HAP-1 (cell line): ENCODE measurements around the gene STK10.
"Not testable (repeated sequence)": the region's sequence is repeated elsewhere in the genome, so short reads cannot be mapped to it uniquely, and the experiment has no call there.

Experiments used
- DNase-seq, 2 experiments: peaks; one replicate each; pipeline ENCODE4 v3.0.0-alpha.2; 2016 to 2020; ENCODE audit warnings: low spot score in 2 of 2
- H3K27me3 ChIP-seq: fragments of 250-450 bp; sonication (Bioruptor Pico); 2 replicates; pipeline ENCODE4 v1.5.1; 2020; ENCODE audit warnings: low read depth, mild to moderate bottlenecking, moderate library complexity
- H3K36me3 ChIP-seq: fragments of 250-450 bp; sonication (Bioruptor Pico); replicated peaks from 2 replicates; pipeline ENCODE4 v1.5.1; 2020; ENCODE audit warnings: mild to moderate bottlenecking
- H3K4me1 ChIP-seq: fragments of 250-450 bp; sonication (Bioruptor Pico); 2 replicates; pipeline ENCODE4 v1.5.1; 2020; ENCODE audit warnings: mild to moderate bottlenecking
- H3K4me3 ChIP-seq: fragments of 250-450 bp; sonication (Bioruptor Pico); 2 replicates; pipeline ENCODE4 v1.5.1; 2020; ENCODE audit warnings: mild to moderate bottlenecking, moderate library complexity
- H3K9me3 ChIP-seq: fragments of 250-450 bp; sonication (Bioruptor Pico); 2 replicates; pipeline ENCODE4 v1.5.1; 2020; ENCODE audit warnings: mild to moderate bottlenecking, moderate library complexity
- in situ Hi-C: fragments of 300-500 bp; cut with MboI; formaldehyde crosslinking; loops from 3 replicates; pipeline ENCODE4 v1.14.3; 2020; ENCODE audit warnings: low sequenced_read_pairs, inconsistent platforms, mixed read lengths

STK10 gene

DNA sequence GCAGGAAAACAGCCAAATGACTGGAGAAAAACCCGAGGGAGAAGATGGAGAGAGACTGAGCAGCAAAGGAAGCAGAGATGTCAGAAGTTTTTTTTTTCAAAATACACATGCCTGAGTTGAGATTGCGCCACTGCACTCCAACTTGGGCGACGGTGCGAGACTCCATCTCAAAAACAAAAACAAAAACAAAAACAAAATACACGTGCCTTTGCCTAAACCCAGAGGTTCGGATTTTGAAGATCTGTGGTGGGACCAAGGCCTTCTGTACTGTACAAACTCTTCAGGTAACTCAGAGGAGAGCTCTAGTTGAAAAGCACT lies 142.8 kb downstream of the STK10 start:
- Histone ChIP-seq H3K36me3 (no peaks in the 10 kb centered on the region), H3K4me3 (no peak overlapping the region), H3K4me1 (no peaks in the 10 kb centered on the region; the same call in 1 of the 2 replicates), H3K27me3 (no peaks in the 10 kb centered on the region), H3K9me3 (no peaks in the 10 kb centered on the region)
- in situ Hi-C loops, result no loop called here
- DNase-seq, result no peak

DNA sequence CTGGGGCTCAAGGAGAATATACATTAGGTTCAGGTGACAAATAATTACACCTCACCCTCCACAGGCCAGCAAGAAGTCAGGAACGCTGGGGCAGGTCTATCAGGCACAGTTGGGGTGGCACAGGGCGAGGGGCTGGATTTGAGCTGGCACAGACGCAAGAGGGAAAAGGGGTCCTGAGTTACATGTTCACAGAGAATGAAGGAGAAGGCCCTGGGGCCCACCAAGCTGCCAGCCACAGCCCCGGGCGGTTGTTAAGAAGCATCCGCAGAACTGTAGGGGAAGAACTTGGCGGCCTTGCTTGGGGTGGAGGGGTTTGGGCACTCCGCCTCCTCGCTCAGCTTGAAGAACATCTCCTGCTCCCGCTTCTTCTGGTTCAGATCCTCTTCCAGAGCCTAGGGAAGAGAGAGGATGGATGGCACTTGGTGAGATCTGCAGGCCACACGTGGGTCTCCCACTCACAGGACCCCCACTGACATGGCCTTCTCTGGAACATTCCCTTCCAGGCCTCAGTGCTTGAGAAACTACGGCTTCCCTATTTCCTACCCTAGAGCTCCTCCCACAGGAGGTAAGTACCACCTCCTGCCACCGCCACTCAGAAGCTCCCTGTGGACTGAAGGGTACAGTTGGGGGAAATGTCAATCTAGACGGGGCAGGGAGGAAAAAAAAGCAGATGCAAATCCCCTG lies 143.3 kb downstream of the STK10 start:
- Histone ChIP-seq H3K4me3 (no peak overlapping the region), H3K36me3 (no peaks in the 10 kb centered on the region), H3K27me3 (no peaks in the 10 kb centered on the region), H3K9me3 (no peaks in the 10 kb centered on the region), H3K4me1 (peaks cover 2% of the 10 kb centered on the region)
- in situ Hi-C loops, result loop anchor here (5.0 kb wide), 2 partner anchors 132 to 627 kb away; partner anchors contain the start of gene FGF18
- no peak for DNase-seq

DNA sequence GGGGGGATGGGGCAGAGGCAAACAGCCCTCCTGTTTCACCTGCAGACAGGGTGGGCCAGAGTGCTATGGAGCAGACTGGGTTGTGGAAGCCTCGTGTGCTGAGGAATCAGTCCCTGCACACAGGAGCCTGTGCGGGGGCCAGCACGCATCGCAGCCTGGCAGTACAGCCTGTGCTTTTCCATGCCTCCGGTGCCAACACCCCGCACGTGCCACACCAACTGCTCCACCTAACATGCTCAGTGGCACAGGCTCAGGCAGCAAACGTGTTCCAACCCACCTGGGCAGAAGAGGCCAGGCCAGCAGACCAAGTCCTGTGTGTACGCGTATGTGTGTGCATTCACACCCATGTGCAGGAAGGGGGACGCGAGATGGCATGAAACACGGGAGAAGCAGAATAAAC lies 144.2 kb downstream of the STK10 start:
- Histone ChIP-seq H3K4me1 (peaks cover 2% of the 10 kb centered on the region), H3K9me3 (no peaks in the 10 kb centered on the region), H3K27me3 (no peaks in the 10 kb centered on the region), H3K36me3 (no peaks in the 10 kb centered on the region), H3K4me3 (no peak overlapping the region)
- in situ Hi-C loops, result loop anchor here (5.0 kb wide), 2 partner anchors 132 to 627 kb away; partner anchors contain the start of gene FGF18
- DNase-seq, result no peak

DNA sequence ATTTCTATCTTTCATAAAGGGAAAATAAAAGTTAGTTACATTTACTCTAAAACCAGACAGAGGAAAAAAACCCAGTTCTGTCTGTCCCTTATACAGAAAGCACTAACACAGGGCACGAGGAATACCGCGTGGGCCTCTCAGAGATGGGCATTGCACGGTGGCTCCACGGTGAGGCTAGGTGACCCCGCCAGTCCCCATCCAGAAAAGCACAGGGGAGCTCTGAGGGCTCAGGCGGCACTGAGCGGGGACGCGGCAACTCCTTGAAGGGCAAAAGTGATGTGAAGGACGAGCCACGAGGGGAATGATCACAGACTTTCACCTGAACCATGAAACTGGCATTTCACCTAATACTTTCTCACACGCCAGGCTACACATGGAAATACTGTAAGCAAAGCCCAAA lies 145.8 kb downstream of the STK10 start:
- H3K4me1 ChIP-seq, result peaks cover 2% of the 10 kb centered on the region; the same call in 1 of the 2 replicates
- H3K4me3 ChIP-seq, result no peak overlapping the region
- no peaks in the 10 kb centered on the region for H3K36me3 ChIP-seq
- in situ Hi-C loops, result loop anchor here (5.0 kb wide), 2 partner anchors 130 to 625 kb away; partner anchors contain the start of gene FGF18
- H3K27me3 ChIP-seq, result no peaks in the 10 kb centered on the region
- DNase-seq, result no peak
- H3K9me3 ChIP-seq, result no peaks in the 10 kb centered on the region

DNA sequence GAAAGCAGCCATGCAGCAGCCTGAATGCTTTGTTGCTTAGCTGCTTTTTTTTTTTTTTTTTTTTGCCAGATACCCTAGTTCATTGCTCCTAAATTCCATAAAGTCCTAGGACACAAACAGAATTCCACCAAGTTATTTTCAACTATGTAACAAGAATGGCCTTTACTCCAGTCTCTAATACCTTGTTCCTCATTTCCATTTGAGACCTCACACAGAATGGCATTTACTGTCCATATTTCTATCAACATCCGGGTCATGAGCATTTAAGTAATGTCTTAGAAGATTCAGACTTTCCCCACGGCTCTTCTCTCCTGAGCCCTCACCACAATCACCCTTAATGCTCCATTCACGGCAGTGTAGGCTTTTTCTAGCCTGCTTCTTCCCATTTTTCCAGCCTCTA lies 149.9 kb downstream of the STK10 start:
- Histone ChIP-seq H3K27me3 (no peaks in the 10 kb centered on the region), H3K4me1 (peaks cover 2% of the 10 kb centered on the region; the same call in 1 of the 2 replicates), H3K9me3 (no peaks in the 10 kb centered on the region), H3K4me3 (no peak overlapping the region), H3K36me3 (no peaks in the 10 kb centered on the region)
- in situ Hi-C loops, result no loop called here
- DNase-seq, result no peak

DNA sequence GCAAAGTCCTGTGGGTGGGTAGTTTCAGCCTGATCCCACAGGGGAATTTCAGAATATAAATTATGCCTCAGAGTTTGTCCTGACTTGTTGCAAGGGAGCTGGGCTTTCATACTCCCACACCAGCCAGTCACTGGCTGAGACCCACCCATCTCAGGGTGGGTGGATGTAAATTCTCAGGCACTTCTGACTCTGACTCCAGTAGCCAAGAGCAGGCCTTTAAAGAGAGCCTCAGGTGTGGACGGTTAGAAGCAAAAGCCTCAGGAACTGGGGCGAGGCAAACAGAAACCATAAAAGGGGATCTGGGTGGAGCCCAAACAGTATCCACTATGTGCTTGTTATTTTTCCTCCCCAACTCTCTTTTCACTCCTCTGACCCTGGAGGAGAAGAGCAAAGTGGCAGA lies 153.0 kb downstream of the STK10 start:
- in situ Hi-C loops, result no loop called here
- DNase-seq, result no peak
- Histone ChIP-seq H3K4me1 (peaks cover 2% of the 10 kb centered on the region; the same call in 1 of the 2 replicates), H3K9me3 (no peaks in the 10 kb centered on the region; the same call in 1 of the 2 replicates), H3K4me3 (no peak overlapping the region), H3K36me3 (no peaks in the 10 kb centered on the region), H3K27me3 (no peaks in the 10 kb centered on the region)

DNA sequence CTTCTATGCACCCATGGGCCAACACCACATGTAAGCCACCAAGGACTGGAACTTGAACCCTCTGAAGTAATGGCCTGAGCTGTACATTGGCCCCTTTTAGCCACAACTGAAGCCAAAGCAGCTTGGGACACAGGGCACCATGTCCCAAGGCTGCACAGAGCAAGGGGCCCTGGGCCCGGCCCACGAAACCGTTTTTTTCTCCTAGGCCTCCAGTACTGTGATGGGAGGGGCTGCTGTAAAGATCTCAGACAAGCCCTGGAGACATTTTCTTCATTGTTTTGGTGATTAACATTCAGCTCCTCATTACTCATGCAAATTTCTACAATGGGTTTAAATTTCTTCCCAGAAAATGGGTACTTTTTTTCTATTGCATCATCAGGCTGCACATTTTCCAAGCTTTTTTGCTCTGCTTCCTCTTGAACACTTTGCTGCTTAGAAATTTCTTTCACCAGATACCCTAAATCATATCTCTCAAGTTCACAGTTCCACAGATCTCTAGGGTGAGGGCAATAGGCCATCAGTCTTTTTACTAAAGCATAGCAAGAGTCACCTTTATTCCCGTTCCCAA lies 156.0 kb downstream of the STK10 start:
- Histone ChIP-seq H3K27me3 (no peaks in the 10 kb centered on the region), H3K4me1 (no peaks in the 10 kb centered on the region), H3K9me3 (no peaks in the 10 kb centered on the region; the same call in 1 of the 2 replicates), H3K36me3 (no peaks in the 10 kb centered on the region), H3K4me3 (no peak overlapping the region)
- no peak for DNase-seq
- in situ Hi-C loops, result no loop called here

DNA sequence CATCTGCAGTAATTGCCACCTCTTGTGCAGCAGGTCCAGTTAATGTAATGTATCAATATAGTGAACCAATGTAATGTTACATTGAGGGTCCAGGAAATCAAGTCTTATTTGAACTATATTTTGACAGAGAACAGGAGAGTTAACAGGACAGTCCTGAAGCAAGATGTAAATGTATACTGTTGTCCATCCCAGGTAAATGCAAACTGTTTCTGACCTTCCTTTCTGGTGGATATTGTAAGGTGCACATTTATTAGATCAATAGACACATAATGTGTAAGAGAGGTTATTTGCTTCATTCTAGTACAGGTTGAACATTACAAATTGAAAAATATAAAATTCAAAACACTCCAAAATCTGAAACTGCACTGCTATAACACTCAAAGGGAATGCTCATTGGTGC lies 158.1 kb downstream of the STK10 start:
- no peaks in the 10 kb centered on the region; the same call in 1 of the 2 replicates for H3K9me3 ChIP-seq
- no peaks in the 10 kb centered on the region for H3K36me3 ChIP-seq
- no peak overlapping the region for H3K4me3 ChIP-seq
- in situ Hi-C loops, result no loop called here
- no peaks in the 10 kb centered on the region for H3K4me1 ChIP-seq
- H3K27me3 ChIP-seq, result no peaks in the 10 kb centered on the region
- no peak for DNase-seq

DNA sequence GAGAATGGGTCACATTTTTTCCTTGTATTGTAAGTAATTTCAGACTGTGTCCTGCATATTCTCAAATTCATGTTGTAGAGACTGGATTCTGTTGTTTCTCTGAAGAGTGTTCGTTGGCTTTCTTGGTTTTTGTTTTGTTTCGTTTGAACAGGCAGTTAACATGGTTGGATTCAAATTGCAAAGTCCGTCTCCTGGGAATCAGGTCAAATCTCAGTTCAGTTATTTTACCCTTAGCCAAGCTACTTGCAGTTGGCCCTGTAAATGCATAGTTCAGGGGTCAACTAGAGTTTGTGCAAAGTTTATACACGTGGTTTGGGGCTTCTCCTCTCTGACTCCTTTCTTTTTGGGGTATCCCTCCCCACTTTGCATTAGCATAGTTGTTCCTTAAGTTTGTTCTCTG lies 159.9 kb downstream of the STK10 start:
- Histone ChIP-seq H3K27me3 (no peaks in the 10 kb centered on the region), H3K9me3 (no peaks in the 10 kb centered on the region; the same call in 1 of the 2 replicates), H3K4me1 (no peaks in the 10 kb centered on the region), H3K36me3 (no peaks in the 10 kb centered on the region), H3K4me3 (no peak overlapping the region)
- in situ Hi-C loops, result no loop called here
- no peak for DNase-seq

DNA sequence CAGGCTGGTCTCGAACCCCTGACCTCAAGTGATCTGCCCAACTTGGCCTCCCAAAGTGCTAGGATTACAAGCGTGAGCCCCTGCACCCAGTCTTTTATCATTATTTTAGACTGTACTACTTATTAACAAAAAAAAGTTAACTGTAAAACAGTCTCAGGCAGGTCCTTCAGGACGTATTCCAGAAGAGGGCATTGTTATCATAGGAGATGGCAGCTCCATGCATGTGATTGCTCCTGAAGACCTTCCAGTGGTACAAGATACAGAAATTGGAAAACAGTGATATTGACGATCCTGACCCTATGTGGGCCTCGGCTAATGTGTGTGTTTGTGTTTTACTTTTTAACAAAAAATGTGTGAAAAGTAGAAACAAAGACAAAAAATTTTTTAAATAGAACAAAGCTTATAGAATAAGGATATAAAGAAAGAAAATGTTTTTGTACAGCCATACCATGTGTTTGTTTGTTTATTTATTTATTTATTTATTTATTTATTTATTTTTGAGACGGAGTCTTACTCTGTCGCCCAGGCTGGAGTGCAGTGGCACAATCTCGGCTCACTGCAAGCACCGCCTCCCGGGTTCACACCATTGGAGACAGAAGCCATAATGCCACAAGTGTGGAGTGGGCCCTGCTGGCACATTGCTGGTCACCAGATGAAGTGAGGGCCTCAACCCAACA lies 167.8 kb downstream of the STK10 start:
- H3K4me1 ChIP-seq, in situ Hi-C loops, H3K4me3 ChIP-seq, H3K36me3 ChIP-seq, DNase-seq, H3K27me3 ChIP-seq, H3K9me3 ChIP-seq: not testable (repeated sequence)

DNA sequence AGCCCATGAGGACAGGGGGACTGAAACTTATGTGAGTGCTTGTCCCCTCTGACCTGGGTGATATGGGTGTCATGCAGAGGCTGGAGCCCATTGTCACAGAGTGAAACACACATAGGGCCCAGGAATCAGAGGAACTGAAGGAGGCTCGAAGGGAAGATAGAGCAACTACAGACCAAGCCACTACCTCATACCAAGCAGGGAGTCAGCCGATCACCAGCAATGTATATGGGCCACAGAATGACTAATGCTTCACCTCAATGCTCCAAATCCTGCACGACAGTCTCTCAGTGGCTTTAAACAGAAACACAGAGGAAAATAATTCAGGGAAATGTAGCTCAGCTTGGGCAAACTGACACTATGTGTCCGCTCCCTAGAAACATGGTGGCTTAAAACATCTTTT lies 172.7 kb downstream of the STK10 start:
- Histone ChIP-seq H3K4me3 (no peak overlapping the region), H3K4me1 (no peaks in the 10 kb centered on the region), H3K36me3 (no peaks in the 10 kb centered on the region), H3K27me3 (no peaks in the 10 kb centered on the region), H3K9me3 (no peaks in the 10 kb centered on the region)
- DNase-seq, result no peak
- in situ Hi-C loops, result no loop called here

DNA sequence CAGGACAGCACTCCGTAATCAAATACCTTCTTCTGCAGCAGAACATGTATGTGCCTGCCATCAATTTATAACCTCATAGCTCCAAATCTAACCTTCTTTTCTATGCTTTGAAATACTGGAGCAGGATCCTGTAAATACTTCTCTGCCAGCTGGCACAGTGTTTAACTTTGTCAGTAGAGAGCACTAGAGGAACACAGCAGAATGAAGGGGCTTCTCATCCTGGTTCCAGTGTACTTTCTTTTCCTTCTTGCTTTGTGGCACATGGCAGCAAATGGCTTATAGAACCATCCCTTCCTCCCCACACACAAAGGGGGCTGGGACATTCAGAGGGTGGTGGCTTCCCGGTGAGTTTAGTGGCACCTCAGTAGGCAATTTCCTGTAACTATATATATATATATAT lies 177.7 kb downstream of the STK10 start:
- Histone ChIP-seq H3K4me1 (peaks cover 26% of the 10 kb centered on the region), H3K9me3 (no peaks in the 10 kb centered on the region), H3K36me3 (peaks cover 6% of the 10 kb centered on the region), H3K4me3 (no peak overlapping the region), H3K27me3 (no peaks in the 10 kb centered on the region)
- in situ Hi-C loops, result no loop called here
- DNase-seq, result peak in 1 of 2 experiments; percentile 15

DNA sequence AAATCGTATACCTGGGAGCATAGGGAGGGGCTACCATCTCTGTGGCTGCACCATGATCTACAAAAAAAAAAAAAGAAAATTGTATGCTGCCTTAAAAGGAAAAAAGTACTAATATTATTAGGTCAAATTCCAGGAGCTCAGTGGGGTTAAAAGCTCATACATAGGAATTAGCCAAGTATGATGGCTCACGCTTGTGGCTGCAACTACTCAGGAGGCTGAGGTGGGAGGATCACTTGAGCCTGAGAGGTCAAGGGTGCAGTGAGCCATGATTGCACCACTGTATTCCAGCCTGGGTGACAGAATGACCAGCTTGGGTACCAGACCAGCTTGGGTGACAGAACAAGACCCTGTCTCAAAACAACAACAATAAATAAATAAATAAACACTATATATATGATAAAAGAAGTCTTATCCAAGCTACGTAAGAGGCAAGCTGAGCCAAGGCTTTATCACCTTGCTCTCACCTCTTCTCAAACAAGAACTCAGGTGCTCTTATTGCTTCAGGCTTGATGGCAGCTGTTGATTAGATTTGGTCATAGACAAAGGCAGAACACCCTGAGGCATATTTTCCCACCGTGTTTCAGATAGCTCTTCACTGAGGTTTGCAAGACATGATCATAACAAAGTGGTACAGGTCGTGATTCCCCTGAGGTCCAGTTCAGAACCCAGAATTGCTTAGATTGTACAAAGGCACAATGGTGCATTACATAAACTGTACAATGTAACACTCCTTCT lies 178.3 kb downstream of the STK10 start:
- no peak for DNase-seq
- Histone ChIP-seq H3K4me1 (peaks cover 30% of the 10 kb centered on the region), H3K27me3 (no peaks in the 10 kb centered on the region), H3K9me3 (no peaks in the 10 kb centered on the region), H3K4me3 (no peak overlapping the region), H3K36me3 (peaks cover 6% of the 10 kb centered on the region)
- in situ Hi-C loops, result no loop called here
